ENCODE measurements around the gene SLC6A18.

SLC6A18 gene

GRCh38 chr5:1201327-1202025 is 23.7 kb upstream of the SLC6A18 start, which contains the start of gene SLC6A19:
Gene SLC6A19, plus strand, starts transcription at chr5:1201595. Its CDS starts 56 bp downstream, at chr5:1201651.
- no peak for DNase-seq
- in situ Hi-C loops (cut with HindIII; ENCODE audit: low pct_ligation_motif_present, low pct_unique_long_range_greater_than_20kb, low sequenced_read_pairs) = loop anchor here (25.0 kb wide), 1 partner anchor 261 kb away; no protein-coding TSS in a partner anchor

- in situ Hi-C loops (cut with HindIII; ENCODE audit: low pct_ligation_motif_present, low pct_unique_long_range_greater_than_20kb, low sequenced_read_pairs) = loop anchor here (25.0 kb wide), 1 partner anchor 260 kb away; no protein-coding TSS in a partner anchor
- DNase-seq = no peak
Observed at GRCh38 chr5:1202026-1202797, 23.0 kb upstream of the SLC6A18 start.

GRCh38 chr5:1202798-1203185 is 22.4 kb upstream of the SLC6A18 start:
- no peak for DNase-seq
- in situ Hi-C loops (cut with HindIII; ENCODE audit: low pct_ligation_motif_present, low pct_unique_long_range_greater_than_20kb, low sequenced_read_pairs) = loop anchor here (25.0 kb wide), 1 partner anchor 260 kb away; no protein-coding TSS in a partner anchor

DNA sequence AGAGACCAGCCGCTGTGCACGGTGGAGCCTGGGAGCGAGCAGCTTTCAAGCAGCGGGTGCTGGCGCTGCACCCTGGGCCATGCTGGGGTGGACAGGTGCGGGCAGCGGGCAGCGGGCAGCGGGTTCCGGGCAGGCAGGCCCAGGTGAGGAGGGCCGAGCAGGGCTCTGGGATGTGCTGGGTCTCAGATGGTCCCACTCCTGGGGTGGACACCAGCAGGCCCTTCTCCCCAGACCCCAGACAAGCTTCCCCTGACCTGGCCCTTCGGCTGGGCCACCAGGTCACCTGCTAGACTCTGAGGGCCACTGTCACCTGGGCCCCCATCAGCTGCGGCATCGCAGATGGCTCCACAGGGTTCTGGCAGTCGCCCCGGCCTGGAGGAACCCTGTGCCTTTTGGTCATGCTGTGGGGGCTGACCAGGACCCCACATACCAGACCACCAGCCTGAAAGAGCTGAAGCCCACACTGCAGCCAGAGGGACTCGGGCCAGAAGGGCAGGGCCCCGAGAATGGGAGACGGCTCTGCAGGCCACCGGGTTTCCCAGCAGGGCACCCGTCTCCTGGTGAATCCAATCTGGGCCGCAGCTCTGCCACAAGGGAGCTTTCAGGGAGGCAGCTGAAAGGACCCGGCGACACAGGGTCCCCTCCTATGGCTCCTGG is 21.7 kb upstream of the SLC6A18 start:
- in situ Hi-C loops (cut with HindIII; ENCODE audit: low pct_ligation_motif_present, low pct_unique_long_range_greater_than_20kb, low sequenced_read_pairs) = loop anchor here (25.0 kb wide), 1 partner anchor 259 kb away; no protein-coding TSS in a partner anchor

GRCh38 chr5:1203968-1204692 is 21.1 kb upstream of the SLC6A18 start:
- DNase-seq = no peak
- in situ Hi-C loops (cut with HindIII; ENCODE audit: low pct_ligation_motif_present, low pct_unique_long_range_greater_than_20kb, low sequenced_read_pairs) = loop anchor here (25.0 kb wide), 1 partner anchor 258 kb away; no protein-coding TSS in a partner anchor

More for the DNA sequence above, 21.7 kb upstream of the SLC6A18 start:
- DNase-seq = no peak

DNA sequence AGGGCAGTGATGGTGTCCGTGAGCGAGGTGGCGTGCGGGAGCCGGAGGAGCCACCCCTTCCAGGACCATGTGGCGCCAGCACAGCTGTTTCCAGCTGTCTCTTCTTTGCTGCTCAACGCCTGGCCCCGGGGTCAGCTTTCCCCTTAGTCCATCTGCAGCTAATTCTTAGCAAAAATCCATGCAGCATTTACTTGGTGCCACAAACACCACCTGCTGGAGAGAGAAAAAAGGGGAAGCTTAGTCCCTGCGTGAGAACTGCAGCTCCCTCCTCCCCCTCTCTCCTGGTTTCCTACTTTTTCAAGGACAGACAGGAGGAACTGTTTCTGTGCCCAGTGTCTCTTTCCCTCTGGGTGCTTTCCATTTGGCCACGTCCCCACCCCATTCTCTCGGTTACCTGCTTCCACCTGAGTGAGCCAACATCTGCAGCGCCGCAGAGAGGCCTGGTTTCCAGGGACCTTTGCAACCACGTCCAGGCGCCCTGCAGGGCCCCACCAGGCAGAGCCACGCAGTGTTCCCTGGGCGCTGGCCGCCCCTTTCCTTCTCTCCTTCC is 20.4 kb upstream of the SLC6A18 start:
- peak; percentile 32 for DNase-seq
- in situ Hi-C loops (cut with HindIII; ENCODE audit: low pct_ligation_motif_present, low pct_unique_long_range_greater_than_20kb, low sequenced_read_pairs) = loop anchor here (25.0 kb wide), 1 partner anchor 258 kb away; no protein-coding TSS in a partner anchor

DNA sequence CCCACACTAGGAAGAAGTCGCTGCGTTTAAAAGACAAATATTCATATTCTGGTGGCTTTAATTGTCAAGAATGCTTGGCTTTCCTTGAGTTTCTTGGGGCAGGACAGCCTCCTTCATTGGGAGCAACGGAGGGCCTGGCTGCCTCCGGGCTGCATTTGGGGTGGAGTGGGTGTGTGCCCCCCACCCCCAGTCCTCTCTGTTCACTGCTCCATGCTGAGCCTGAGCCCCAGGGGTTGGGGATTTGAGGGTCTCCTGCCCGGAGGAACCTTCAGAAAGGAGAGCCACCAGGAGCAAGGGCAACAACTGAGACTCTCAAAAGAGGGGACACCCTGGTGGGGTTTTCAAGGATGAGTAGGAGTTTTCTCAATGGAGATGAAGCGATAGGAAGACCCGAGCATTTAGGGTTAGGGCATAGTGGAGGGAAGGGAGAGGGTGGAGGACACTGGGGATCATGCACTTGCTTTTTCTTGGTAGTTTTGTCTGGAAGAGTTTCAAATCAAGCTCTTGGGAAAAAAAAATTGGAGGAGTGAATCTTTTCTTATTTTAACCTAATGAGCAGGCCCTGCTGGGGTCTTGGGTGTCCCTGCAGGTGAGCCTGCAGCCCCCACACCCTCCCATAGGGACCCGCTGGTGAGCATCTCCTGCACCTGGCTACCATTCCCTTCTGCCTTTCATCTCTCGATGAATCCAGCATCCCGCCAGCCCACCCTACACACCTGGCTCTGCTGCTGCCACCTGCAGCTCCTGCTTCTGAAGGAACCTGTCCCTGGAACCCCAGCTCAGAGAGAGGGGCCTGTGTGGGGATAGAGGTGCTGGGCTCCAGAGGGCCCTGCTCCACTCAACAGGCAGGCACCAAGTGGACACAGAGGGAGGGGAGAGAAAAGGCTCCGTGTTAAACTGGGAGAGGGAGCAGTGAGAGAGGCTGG is 19.7 kb upstream of the SLC6A18 start:
- in situ Hi-C loops (cut with HindIII; ENCODE audit: low pct_ligation_motif_present, low pct_unique_long_range_greater_than_20kb, low sequenced_read_pairs) = loop anchor here (25.0 kb wide), 1 partner anchor 257 kb away; no protein-coding TSS in a partner anchor
- DNase-seq = no peak

GRCh38 chr5:1206521-1207412 is 18.4 kb upstream of the SLC6A18 start:
- in situ Hi-C loops (cut with HindIII; ENCODE audit: low pct_ligation_motif_present, low pct_unique_long_range_greater_than_20kb, low sequenced_read_pairs) = loop anchor here (25.0 kb wide), 1 partner anchor 256 kb away; no protein-coding TSS in a partner anchor
- no peak for DNase-seq

- no peak for DNase-seq
- in situ Hi-C loops (cut with HindIII; ENCODE audit: low pct_ligation_motif_present, low pct_unique_long_range_greater_than_20kb, low sequenced_read_pairs) = loop anchor here (25.0 kb wide), 1 partner anchor 255 kb away; no protein-coding TSS in a partner anchor
Observed at GRCh38 chr5:1207555-1207954, 17.6 kb upstream of the SLC6A18 start.

DNA sequence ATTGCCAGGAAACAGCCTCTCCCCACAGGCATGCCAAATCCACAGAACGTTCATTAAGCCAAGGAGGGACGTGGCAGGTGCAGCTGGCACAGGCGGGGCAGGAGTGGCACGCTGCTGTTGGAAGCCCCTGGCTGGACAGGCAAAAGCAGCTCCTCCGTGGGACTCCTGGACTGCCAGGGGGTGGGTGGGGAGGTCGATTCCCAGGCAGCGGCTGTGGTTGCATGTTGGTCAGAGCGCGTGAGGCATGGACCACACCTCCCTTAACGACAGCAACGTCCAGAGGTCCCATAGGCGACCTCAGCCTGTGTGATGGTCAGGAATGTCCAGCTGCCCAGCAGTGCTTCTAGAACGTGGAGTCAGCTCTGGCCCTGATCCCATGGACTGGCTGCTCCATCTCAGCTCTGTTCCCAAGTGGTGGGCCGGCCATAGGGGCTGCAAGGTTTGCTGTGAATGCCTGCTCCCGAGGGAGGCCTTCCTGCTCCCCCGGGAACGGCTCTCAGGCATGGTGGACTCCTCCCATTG is 16.9 kb upstream of the SLC6A18 start:
- in situ Hi-C loops (cut with HindIII; ENCODE audit: low pct_ligation_motif_present, low pct_unique_long_range_greater_than_20kb, low sequenced_read_pairs) = loop anchor here (25.0 kb wide), 1 partner anchor 254 kb away; no protein-coding TSS in a partner anchor

DNA sequence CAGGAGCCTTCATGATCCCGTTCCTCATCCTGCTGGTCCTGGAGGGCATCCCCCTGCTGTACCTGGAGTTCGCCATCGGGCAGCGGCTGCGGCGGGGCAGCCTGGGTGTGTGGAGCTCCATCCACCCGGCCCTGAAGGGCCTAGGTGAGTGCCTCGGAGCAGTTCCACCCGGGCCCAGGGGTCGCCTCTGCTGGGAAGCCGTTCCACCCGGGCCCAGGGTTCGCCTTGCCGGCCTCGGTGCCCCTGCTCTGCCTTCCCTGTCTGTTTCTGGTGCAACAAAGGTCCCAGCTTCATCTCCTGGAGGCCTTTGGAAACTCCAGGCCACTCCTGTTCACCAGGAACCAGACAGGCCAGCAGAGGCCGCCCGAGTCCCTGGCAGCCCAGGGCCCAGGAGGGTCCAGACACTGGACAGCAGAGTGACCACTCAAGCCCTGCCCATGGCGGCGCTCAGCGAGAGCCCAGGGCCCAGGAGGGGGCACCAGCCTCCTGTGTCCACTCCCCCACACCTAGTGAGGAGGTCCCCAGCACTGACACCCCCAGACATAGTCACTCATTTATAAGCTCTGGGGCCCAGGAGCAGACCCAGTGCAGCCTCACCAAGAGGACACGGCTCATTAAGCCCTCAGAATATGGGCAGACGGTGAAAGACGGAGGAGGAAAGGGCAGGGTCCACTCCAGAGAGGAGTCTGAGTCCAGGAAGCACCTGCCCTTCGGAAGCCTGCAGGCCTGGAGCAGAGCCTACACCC is 16.3 kb upstream of the SLC6A18 start:
- peak; percentile 64 for DNase-seq
- in situ Hi-C loops (cut with HindIII; ENCODE audit: low pct_ligation_motif_present, low pct_unique_long_range_greater_than_20kb, low sequenced_read_pairs) = loop anchor here (25.0 kb wide), 1 partner anchor 253 kb away; no protein-coding TSS in a partner anchor

More for the DNA sequence above, 16.9 kb upstream of the SLC6A18 start:
- no peak for DNase-seq

GRCh38 chr5:1209489-1209852 is 15.7 kb upstream of the SLC6A18 start:
- in situ Hi-C loops (cut with HindIII; ENCODE audit: low pct_ligation_motif_present, low pct_unique_long_range_greater_than_20kb, low sequenced_read_pairs) = loop anchor here (25.0 kb wide), 1 partner anchor 253 kb away; no protein-coding TSS in a partner anchor
- DNase-seq = no peak

GRCh38 chr5:1209896-1210776 is 15.0 kb upstream of the SLC6A18 start:
- in situ Hi-C loops (cut with HindIII; ENCODE audit: low pct_ligation_motif_present, low pct_unique_long_range_greater_than_20kb, low sequenced_read_pairs) = loop anchor here (25.0 kb wide), 1 partner anchor 252 kb away; no protein-coding TSS in a partner anchor
- DNase-seq = no peak

DNA sequence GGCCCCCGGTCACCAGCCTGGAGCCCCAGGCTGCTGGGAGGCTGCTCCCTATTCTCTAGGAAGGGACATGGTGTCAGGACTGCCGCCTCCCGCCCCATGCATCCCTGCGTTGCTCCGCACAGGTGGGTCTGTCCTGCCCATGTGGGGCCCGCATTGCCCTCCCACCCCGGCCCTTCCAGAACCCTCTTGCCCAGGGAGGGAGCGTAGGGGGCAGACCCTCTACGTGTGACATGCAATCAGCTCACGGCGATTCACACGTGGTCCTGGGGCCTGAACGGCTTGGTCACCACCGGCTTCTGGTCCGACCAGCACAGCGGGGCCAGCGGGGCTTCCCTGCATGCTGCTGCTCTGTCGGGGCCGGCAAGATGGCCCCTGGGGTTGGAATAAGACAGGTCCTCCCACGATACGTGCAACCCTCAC is 14.3 kb upstream of the SLC6A18 start:
- no peak for DNase-seq
- in situ Hi-C loops (cut with HindIII; ENCODE audit: low pct_ligation_motif_present, low pct_unique_long_range_greater_than_20kb, low sequenced_read_pairs) = loop anchor here (25.0 kb wide), 1 partner anchor 251 kb away; no protein-coding TSS in a partner anchor

Data from ACHN (cell line).